ENCODE data around the gene MINDY4. TPM values are rescaled to one million over a fixed set of nuclear protein-coding genes. Genes with fewer than 3 reads are reported as not detected.

The MINDY4 gene
- total and polyA plus RNA-seq, 2 of the 13 experiments (the other 11 are each of a cell fraction or from before 2014, with no cell fraction given) = not detected

- in situ Hi-C loops (cut with HindIII; ENCODE audit: extremely low pct_ligation_motif_present, low pct_unique_long_range_greater_than_20kb) = no loop called here
- 0% methylated on average over 2 of the region's 8 CpGs for WGBS (ENCODE audit: low lambda C conversion rate)
Observed at GRCh38 chr7:30741289-30741688, 29.9 kb upstream of the MINDY4 start.

More at GRCh38 chr7:30741289-30741688, 29.9 kb upstream of the MINDY4 start:
- no peak overlapping the region for H2AFZ ChIP-seq (ENCODE audit: low read length)
- intact Hi-C loops (cut with micrococcal nuclease; ENCODE audit: unreplicated experiment) = loop anchor here (10.0 kb wide), 1 partner anchor 196 kb away; no protein-coding TSS in a partner anchor
- no peaks in the 10 kb centered on the region for H3K9me3 ChIP-seq (ENCODE audit: low read length)
- ChIA-PET POLR2A (no interaction called here), CTCF (ENCODE audit: low intra/inter-chr PET ratio, low total read pairs) (no interaction called here)
- DNase-seq (ENCODE audit: low spot score) (no peak), FAIRE-seq (no peak), ATAC-seq (no peak)
- H3K27ac ChIP-seq (ENCODE audit: extremely low read length, insufficient read depth, low read length) = no peak overlapping the region
- TF ChIP-seq TFDP1 (CRISPR knock-in tag; IDR thresholded peaks at IDR 0.05; ENCODE audit: borderline replicate concordance) = no peak
- no peak for TF ChIP-seq USF2 (IDR thresholded peaks at IDR 0.05; ENCODE audit: low read depth, low read length)
- no peak for TF ChIP-seq USF2 (CRISPR knock-in tag; IDR thresholded peaks at IDR 0.05; ENCODE audit: borderline replicate concordance)
- TF ChIP-seq AFF4 (CRISPR knock-in tag; IDR thresholded peaks at IDR 0.05) = no peak
- no peak for TF ChIP-seq NAIF1 (CRISPR knock-in tag; IDR thresholded peaks at IDR 0.05; ENCODE audit: borderline replicate concordance)
- no peak for TF ChIP-seq ZNF121 (CRISPR knock-in tag; IDR thresholded peaks at IDR 0.05)
- TF ChIP-seq DR1 (CRISPR knock-in tag; IDR thresholded peaks at IDR 0.05) = no peak
- H3K27me3 ChIP-seq (ENCODE audit: control insufficient read depth in 1 of 2, insufficient read depth in 2 of 2, low read length in 2 of 2) = peaks cover 0 to 21% of the 10 kb centered on the region in 2 experiments; a peak in 2 of 5 replicates
- no peaks in the 10 kb centered on the region for H4K20me1 ChIP-seq (ENCODE audit: insufficient read depth, low read length)
- no peak overlapping the region for H3K9ac ChIP-seq (ENCODE audit: insufficient read depth, low read depth, low read length)
- H3K4me2 ChIP-seq (ENCODE audit: low read depth, low read length) = no peak overlapping the region
- H3K4me1 ChIP-seq (ENCODE audit: insufficient read depth, low read length) = no peaks in the 10 kb centered on the region
- BruUV-seq (replicated peaks) = no TSS peak
- no peaks in the 10 kb centered on the region for H3K36me3 ChIP-seq (replicated peaks in 1 of 2; ENCODE audit: control insufficient read depth in 1 of 2, insufficient read depth in 2 of 2, low read length in 2 of 2)
- H3K4me3 ChIP-seq (replicated peaks in 1 of 3; ENCODE audit: insufficient read depth in 1 of 3, low read depth in 2 of 3, low read length in 3 of 3) = no peak overlapping the region
- no peaks in the 10 kb centered on the region for H3K79me2 ChIP-seq (ENCODE audit: insufficient read depth, low read length)

All from HepG2 (cell line).